ENCODE results near the gene DKK3. TPM values are rescaled to one million over a fixed set of nuclear protein-coding genes. Genes with fewer than 3 reads are reported as not detected.

Gene DKK3
- total and polyA plus RNA-seq, 2 of the 13 experiments (the other 11 are each of a cell fraction or from before 2014, with no cell fraction given): 0.09 to 0.67 TPM

DNA sequence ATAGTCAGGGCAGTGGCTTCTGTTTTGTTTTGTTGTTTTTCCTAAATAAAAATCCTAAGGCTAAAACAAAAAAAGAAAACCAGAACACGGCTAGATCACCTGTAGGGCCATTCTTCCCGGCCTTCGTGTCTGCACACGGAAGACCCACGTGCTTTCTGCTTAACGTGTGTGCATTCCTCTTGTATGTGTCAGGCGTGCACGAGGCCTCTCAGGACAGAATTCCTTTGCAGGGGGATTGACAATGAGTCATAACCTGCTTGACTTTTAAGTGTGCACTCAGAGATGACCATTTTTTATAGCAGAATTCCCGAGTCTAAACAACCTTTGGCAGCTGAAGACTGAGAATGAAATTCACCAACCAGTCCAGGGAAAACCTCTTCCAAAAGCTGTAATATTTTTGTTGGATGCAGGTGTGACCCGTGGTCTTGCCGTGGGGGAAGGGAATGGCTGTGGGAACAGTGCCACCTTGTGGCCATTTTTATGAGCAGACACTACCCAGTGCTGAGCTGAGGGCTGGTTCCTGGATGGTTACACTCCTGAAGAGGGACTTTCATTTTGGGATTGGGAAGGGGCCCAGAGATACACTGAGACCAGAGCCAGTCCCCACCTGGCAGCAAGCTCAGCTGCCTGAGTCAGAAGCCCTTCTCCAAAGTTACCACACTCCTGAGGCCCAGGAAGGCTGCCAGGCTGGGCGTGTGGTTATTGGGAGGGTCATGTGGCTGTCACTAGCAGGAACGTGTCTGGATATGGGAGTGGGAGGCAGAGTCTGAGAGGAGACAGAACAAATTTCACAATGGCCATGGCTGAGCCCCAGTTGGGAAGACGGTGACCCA is 35.7 kb upstream of the DKK3 start (continued):
- TF ChIP-seq, protein P1, sequence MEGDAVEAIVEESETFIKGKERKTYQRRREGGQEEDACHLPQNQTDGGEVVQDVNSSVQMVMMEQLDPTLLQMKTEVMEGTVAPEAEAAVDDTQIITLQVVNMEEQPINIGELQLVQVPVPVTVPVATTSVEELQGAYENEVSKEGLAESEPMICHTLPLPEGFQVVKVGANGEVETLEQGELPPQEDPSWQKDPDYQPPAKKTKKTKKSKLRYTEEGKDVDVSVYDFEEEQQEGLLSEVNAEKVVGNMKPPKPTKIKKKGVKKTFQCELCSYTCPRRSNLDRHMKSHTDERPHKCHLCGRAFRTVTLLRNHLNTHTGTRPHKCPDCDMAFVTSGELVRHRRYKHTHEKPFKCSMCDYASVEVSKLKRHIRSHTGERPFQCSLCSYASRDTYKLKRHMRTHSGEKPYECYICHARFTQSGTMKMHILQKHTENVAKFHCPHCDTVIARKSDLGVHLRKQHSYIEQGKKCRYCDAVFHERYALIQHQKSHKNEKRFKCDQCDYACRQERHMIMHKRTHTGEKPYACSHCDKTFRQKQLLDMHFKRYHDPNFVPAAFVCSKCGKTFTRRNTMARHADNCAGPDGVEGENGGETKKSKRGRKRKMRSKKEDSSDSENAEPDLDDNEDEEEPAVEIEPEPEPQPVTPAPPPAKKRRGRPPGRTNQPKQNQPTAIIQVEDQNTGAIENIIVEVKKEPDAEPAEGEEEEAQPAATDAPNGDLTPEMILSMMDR (CRISPR knock-in tag; IDR thresholded peaks at IDR 0.05): peak; percentile 94
- TF ChIP-seq, protein P2, sequence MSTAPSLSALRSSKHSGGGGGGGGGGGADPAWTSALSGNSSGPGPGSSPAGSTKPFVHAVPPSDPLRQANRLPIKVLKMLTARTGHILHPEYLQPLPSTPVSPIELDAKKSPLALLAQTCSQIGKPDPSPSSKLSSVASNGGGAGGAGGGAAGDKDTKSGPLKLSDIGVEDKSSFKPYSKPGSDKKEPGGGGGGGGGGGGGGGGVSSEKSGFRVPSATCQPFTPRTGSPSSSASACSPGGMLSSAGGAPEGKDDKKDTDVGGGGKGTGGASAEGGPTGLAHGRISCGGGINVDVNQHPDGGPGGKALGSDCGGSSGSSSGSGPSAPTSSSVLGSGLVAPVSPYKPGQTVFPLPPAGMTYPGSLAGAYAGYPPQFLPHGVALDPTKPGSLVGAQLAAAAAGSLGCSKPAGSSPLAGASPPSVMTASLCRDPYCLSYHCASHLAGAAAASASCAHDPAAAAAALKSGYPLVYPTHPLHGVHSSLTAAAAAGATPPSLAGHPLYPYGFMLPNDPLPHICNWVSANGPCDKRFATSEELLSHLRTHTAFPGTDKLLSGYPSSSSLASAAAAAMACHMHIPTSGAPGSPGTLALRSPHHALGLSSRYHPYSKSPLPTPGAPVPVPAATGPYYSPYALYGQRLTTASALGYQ (CRISPR knock-in tag; IDR thresholded peaks at IDR 0.05): no peak
- TF ChIP-seq ZNF547 (CRISPR knock-in tag; IDR thresholded peaks at IDR 0.05) (peak; percentile 63; the same call in 1 of the 2 replicates), ZNF136 (CRISPR knock-in tag; IDR thresholded peaks at IDR 0.05; ENCODE audit: low read depth) (0 out of 2 replicates have a peak, but pooled peaks have one; percentile 46), NFKB2 (CRISPR knock-in tag; IDR thresholded peaks at IDR 0.05; ENCODE audit: borderline replicate concordance) (0 out of 2 replicates have a peak, but pooled peaks have one; percentile 15), EP300 (IDR thresholded peaks at IDR 0.05; ENCODE audit: low read depth in 2 of 2, low read length in 2 of 2) (peak in 1 of 2 experiments; percentile 32; a peak in 1 of 4 replicates), EP300 (CRISPR knock-in tag; IDR thresholded peaks at IDR 0.05; ENCODE audit: borderline replicate concordance) (no peak), HMGXB3 (CRISPR knock-in tag; IDR thresholded peaks at IDR 0.05; ENCODE audit: borderline replicate concordance) (peak; percentile 72; the same call in 1 of the 2 replicates), SMAD3 (CRISPR knock-in tag; IDR thresholded peaks at IDR 0.05) (peak; percentile 70; the same call in 1 of the 2 replicates), HOXA3 (CRISPR knock-in tag; IDR thresholded peaks at IDR 0.05) (peak; percentile 26; the same call in 1 of the 2 replicates), ZMAT3 (CRISPR knock-in tag; conservative IDR thresholded peaks at IDR 0.05) (peak; percentile 65; the same call in 1 of the 2 replicates), ASH2L (IDR thresholded peaks at IDR 0.05; ENCODE audit: insufficient read length, low read depth, low read length) (peak; percentile 49), MAX (IDR thresholded peaks at IDR 0.05) (peak; percentile 95), MLLT10 (CRISPR knock-in tag; IDR thresholded peaks at IDR 0.05) (no peak)
- TF ChIP-seq, protein P3, sequence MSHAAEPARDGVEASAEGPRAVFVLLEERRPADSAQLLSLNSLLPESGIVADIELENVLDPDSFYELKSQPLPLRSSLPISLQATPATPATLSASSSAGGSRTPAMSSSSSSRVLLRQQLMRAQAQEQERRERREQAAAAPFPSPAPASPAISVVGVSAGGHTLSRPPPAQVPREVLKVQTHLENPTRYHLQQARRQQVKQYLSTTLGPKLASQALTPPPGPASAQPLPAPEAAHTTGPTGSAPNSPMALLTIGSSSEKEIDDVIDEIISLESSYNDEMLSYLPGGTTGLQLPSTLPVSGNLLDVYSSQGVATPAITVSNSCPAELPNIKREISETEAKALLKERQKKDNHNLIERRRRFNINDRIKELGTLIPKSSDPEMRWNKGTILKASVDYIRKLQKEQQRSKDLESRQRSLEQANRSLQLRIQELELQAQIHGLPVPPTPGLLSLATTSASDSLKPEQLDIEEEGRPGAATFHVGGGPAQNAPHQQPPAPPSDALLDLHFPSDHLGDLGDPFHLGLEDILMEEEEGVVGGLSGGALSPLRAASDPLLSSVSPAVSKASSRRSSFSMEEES (CRISPR knock-in tag; IDR thresholded peaks at IDR 0.05): peak; percentile 91
- TF ChIP-seq, protein P4, sequence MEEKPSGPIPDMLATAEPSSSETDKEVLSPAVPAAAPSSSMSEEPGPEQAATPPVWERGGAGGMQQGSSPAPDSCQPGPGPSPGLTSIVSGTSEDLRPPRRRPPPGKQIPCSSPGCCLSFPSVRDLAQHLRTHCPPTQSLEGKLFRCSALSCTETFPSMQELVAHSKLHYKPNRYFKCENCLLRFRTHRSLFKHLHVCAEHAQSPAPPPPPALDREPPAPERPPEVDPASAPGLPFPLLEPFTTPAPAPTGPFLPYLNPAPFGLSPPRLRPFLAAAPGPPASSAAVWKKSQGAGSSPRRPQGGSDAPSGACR (CRISPR knock-in tag; IDR thresholded peaks at IDR 0.05): 0 out of 2 replicates have a peak, but pooled peaks have one; percentile 40

Measured in HepG2 (cell line).